Astrocyte of the cerebellum (primary cell): ENCODE measurements around the gene NDUFB3.
"Not testable (repeated sequence)": the region's sequence is repeated elsewhere in the genome, so short reads cannot be mapped to it uniquely, and the experiment has no call there.

Experiments used
- DNase-seq: peaks from one replicate; pipeline ENCODE4 v3.0.0-alpha.2; 2011; ENCODE audit warnings: low read depth
- H3K4me3 ChIP-seq: 2 replicates; pipeline ENCODE4 v1.5.1; 2011; ENCODE audit warnings: mild to moderate bottlenecking, low read depth, low read length, moderate library complexity
- CTCF ChIP-seq: IDR thresholded peaks from 2 replicates; pipeline ENCODE4 v1.5.1; 2012; ENCODE audit warnings: low read length, low read depth, moderate library complexity, mild to moderate bottlenecking; ENCODE audit errors: missing control alignments
- in situ Hi-C: cut with HindIII; loops from 2 replicates; pipeline ENCODE4 v1.10.0; 2017; ENCODE audit warnings: low sequenced_read_pairs

The NDUFB3 gene

GRCh38 chr2:201046881-201047280 lies 24.9 kb upstream of the NDUFB3 start:
- in situ Hi-C loops = no loop called here
- no peak for TF ChIP-seq CTCF
- H3K4me3 ChIP-seq = no peak overlapping the region
- no peak for DNase-seq

GRCh38 chr2:201049455-201049854 lies 22.3 kb upstream of the NDUFB3 start:
- no peak for TF ChIP-seq CTCF

GRCh38 chr2:201057087-201057521 lies 14.7 kb upstream of the NDUFB3 start:
- no peak for TF ChIP-seq CTCF
- in situ Hi-C loops = no loop called here
- no peak overlapping the region for H3K4me3 ChIP-seq
- DNase-seq = no peak

More at GRCh38 chr2:201049455-201049854, 22.3 kb upstream of the NDUFB3 start:
- no peak for DNase-seq
- H3K4me3 ChIP-seq = no peak overlapping the region
- in situ Hi-C loops = no loop called here

GRCh38 chr2:201057715-201058248 lies 14.0 kb upstream of the NDUFB3 start:
- H3K4me3 ChIP-seq = no peak overlapping the region
- TF ChIP-seq CTCF = no peak
- in situ Hi-C loops = no loop called here
- DNase-seq = no peak

GRCh38 chr2:201058914-201059313 lies 12.9 kb upstream of the NDUFB3 start:
- TF ChIP-seq CTCF = no peak
- no peak overlapping the region for H3K4me3 ChIP-seq
- no peak for DNase-seq
- in situ Hi-C loops = no loop called here

GRCh38 chr2:201059961-201060755 lies 11.6 kb upstream of the NDUFB3 start:
- H3K4me3 ChIP-seq = no peak overlapping the region
- no peak for DNase-seq
- in situ Hi-C loops = no loop called here
- no peak for TF ChIP-seq CTCF

- H3K4me3 ChIP-seq, DNase-seq, in situ Hi-C loops: not testable (repeated sequence)
These were observed 8.3 kb upstream of the NDUFB3 start for GRCh38 chr2:201063516-201063915.
